Measurements from ENCODE around the gene C22orf39. TPM values are rescaled to one million over a fixed set of nuclear protein-coding genes. Genes with fewer than 3 reads are reported as not detected.

Gene C22orf39
- total RNA-seq, 2 experiments from 2014 or later: 52.1 to 64.8 TPM

- POLR2A ChIA-PET: no interaction called here
Measured at GRCh38 chr22:19407649-19408606, 39.6 kb downstream of the C22orf39 start.

GRCh38 chr22:19406846-19407245 lies 40.7 kb downstream of the C22orf39 start:
- ChIA-PET POLR2A (interaction anchor here (0.6 kb wide), 1 partner anchor 52 kb away, joined by 3 read pairs; no protein-coding TSS in a partner anchor), CTCF (ENCODE audit: unreplicated experiment) (no interaction called here)
- Histone ChIP-seq H4K20me1 (ENCODE audit: insufficient read depth, low read length) (peaks cover 7% of the 10 kb centered on the region; the same call in 1 of the 2 replicates), H2AFZ (ENCODE audit: low read length) (no peak overlapping the region), H3K4me1 (ENCODE audit: insufficient read depth, low read length, poor library complexity, severe bottlenecking) (peaks cover 8% of the 10 kb centered on the region), H3K4me3 (ENCODE audit: low read depth, low read length, poor library complexity, severe bottlenecking) (no peak overlapping the region), H3K79me2 (ENCODE audit: insufficient read depth, low read depth, low read length) (peaks cover 19% of the 10 kb centered on the region; the same call in 1 of the 2 replicates), H3K27ac (ENCODE audit: low read depth, low read length, poor library complexity, severe bottlenecking) (no peak overlapping the region), H3K4me2 (ENCODE audit: low read length) (no peak overlapping the region), H3K9me3 (ENCODE audit: low read length) (no peaks in the 10 kb centered on the region), H3K36me3 (ENCODE audit: insufficient read depth, low read length) (peaks cover 91% of the 10 kb centered on the region), H3K9me2 (ENCODE audit: insufficient read depth, low read length) (no peaks in the 10 kb centered on the region)
- no peak for TF ChIP-seq CTCF (conservative IDR thresholded peaks at IDR 0.05; ENCODE audit: low read length)
- no peak for TF ChIP-seq EZH2phosphoT487 (IDR thresholded peaks at IDR 0.05; ENCODE audit: borderline replicate concordance, low read depth, low read length)
- intact Hi-C loops (cut with micrococcal nuclease; ENCODE audit: unreplicated experiment): no loop called here
- DNase-seq (ENCODE audit: low spot score): no peak
- BruUV-seq (replicated peaks): no TSS peak

More at GRCh38 chr22:19407649-19408606, 39.6 kb downstream of the C22orf39 start:
- H3K79me2 ChIP-seq (ENCODE audit: insufficient read depth, low read depth, low read length): peaks cover 29% of the 10 kb centered on the region
- intact Hi-C loops (cut with micrococcal nuclease; ENCODE audit: unreplicated experiment): no loop called here
- H4K20me1 ChIP-seq (ENCODE audit: insufficient read depth, low read length): peaks cover 11% of the 10 kb centered on the region; the same call in 1 of the 2 replicates
- TF ChIP-seq EZH2phosphoT487 (IDR thresholded peaks at IDR 0.05; ENCODE audit: borderline replicate concordance, low read depth, low read length) (no peak), CTCF (conservative IDR thresholded peaks at IDR 0.05; ENCODE audit: low read length) (no peak)
- H3K9me3 ChIP-seq (ENCODE audit: low read length): no peaks in the 10 kb centered on the region
- no peak overlapping the region for H3K4me2 ChIP-seq (ENCODE audit: low read length)
- CTCF ChIA-PET (ENCODE audit: unreplicated experiment): no interaction called here
- no TSS peak for BruUV-seq (replicated peaks)
- no peak overlapping the region for H2AFZ ChIP-seq (ENCODE audit: low read length)
- no peaks in the 10 kb centered on the region for H3K9me2 ChIP-seq (ENCODE audit: insufficient read depth, low read length)
- H3K4me3 ChIP-seq (ENCODE audit: low read depth, low read length, poor library complexity, severe bottlenecking): no peak overlapping the region
- DNase-seq (ENCODE audit: low spot score): no peak
- H3K4me1 ChIP-seq (ENCODE audit: insufficient read depth, low read length, poor library complexity, severe bottlenecking): peaks cover 8% of the 10 kb centered on the region
- H3K27ac ChIP-seq (ENCODE audit: low read depth, low read length, poor library complexity, severe bottlenecking): no peak overlapping the region
- H3K36me3 ChIP-seq (ENCODE audit: insufficient read depth, low read length): peaks cover 90% of the 10 kb centered on the region

Data from OCI-LY7 (cell line).